ENCODE data around the gene ZRANB3. TPM values are rescaled to one million over a fixed set of nuclear protein-coding genes. Genes with fewer than 3 reads are reported as not detected.

ZRANB3 gene
- total RNA-seq, 3 donors from 2014 or later (not counting 1 experiment from before 2014, with no cell fraction given): 5.0 to 7.7 (median 5.3) TPM

GRCh38 chr2:135150725-135151124 lies 380.3 kb downstream of the ZRANB3 start:
- Histone ChIP-seq H3K9me3 (ENCODE audit: control insufficient read depth, insufficient read depth, low read length) (no peaks in the 10 kb centered on the region), H3K27me3 (ENCODE audit: control insufficient read depth, insufficient read depth, low read length) (no peaks in the 10 kb centered on the region), H3K4me3 (ENCODE audit: low read length) (no peak overlapping the region), H3K36me3 (ENCODE audit: control insufficient read depth, insufficient read depth, low read length) (peaks cover 29% of the 10 kb centered on the region), H3K4me1 (ENCODE audit: control insufficient read depth, insufficient read depth, low read length) (no peaks in the 10 kb centered on the region), H3K27ac (ENCODE audit: low read length) (no peak overlapping the region)
- no peak for TF ChIP-seq CTCF (IDR thresholded peaks at IDR 0.05)
- DNase-seq: no peak
- Mint-ChIP-seq H3K27me3 (ENCODE audit: low read depth in 2 of 2) (no peaks in the 10 kb centered on the region), H3K27ac (no peak overlapping the region), H3K9me3 (no peaks in the 10 kb centered on the region), H3K4me3 (no peak overlapping the region), H3K36me3 (peaks cover 18% of the 10 kb centered on the region), H3K4me1 (no peaks in the 10 kb centered on the region)
- intact Hi-C loops (cut with micrococcal nuclease): no loop called here
- no peak for ATAC-seq
- WGBS (ENCODE audit: insufficient coverage): 88% methylated on average over 1 of the region's 1 CpG

- no peaks in the 10 kb centered on the region for H3K4me1 Mint-ChIP-seq
- 100% methylated on average over 1 of the region's 1 CpG for whole genome bisulfite sequencing (ENCODE audit: insufficient coverage)
- intact Hi-C loops (cut with micrococcal nuclease): no loop called here
- no peak for TF ChIP-seq CTCF (IDR thresholded peaks at IDR 0.05)
- H3K27me3 Mint-ChIP-seq (ENCODE audit: low read depth in 2 of 2): no peaks in the 10 kb centered on the region
- no peaks in the 10 kb centered on the region for H3K9me3 Mint-ChIP-seq
- Histone ChIP-seq H3K27ac (ENCODE audit: low read length) (no peak overlapping the region), H3K4me3 (ENCODE audit: low read length) (no peak overlapping the region), H3K27me3 (ENCODE audit: control insufficient read depth, insufficient read depth, low read length) (no peaks in the 10 kb centered on the region), H3K36me3 (ENCODE audit: control insufficient read depth, insufficient read depth, low read length) (peaks cover 23% of the 10 kb centered on the region), H3K4me1 (ENCODE audit: control insufficient read depth, insufficient read depth, low read length) (no peaks in the 10 kb centered on the region), H3K9me3 (ENCODE audit: control insufficient read depth, insufficient read depth, low read length) (no peaks in the 10 kb centered on the region)
- H3K36me3 Mint-ChIP-seq: peaks cover 4% of the 10 kb centered on the region
- DNase-seq (no peak), ATAC-seq (no peak)
- no peak overlapping the region for H3K27ac Mint-ChIP-seq
- H3K4me3 Mint-ChIP-seq: no peak overlapping the region
Observed at GRCh38 chr2:135149251-135149650, 381.8 kb downstream of the ZRANB3 start.

GRCh38 chr2:135144343-135144742 lies 386.7 kb downstream of the ZRANB3 start:
- Histone ChIP-seq H3K36me3 (ENCODE audit: control insufficient read depth, insufficient read depth, low read length) (peaks cover 6% of the 10 kb centered on the region), H3K27ac (ENCODE audit: low read length) (no peak overlapping the region), H3K27me3 (ENCODE audit: control insufficient read depth, insufficient read depth, low read length) (no peaks in the 10 kb centered on the region), H3K4me1 (ENCODE audit: control insufficient read depth, insufficient read depth, low read length) (no peaks in the 10 kb centered on the region), H3K9me3 (ENCODE audit: control insufficient read depth, insufficient read depth, low read length) (no peaks in the 10 kb centered on the region), H3K4me3 (ENCODE audit: low read length) (no peak overlapping the region)
- DNase-seq (no peak), ATAC-seq (no peak)
- Mint-ChIP-seq H3K4me3 (no peak overlapping the region), H3K27ac (no peak overlapping the region), H3K27me3 (ENCODE audit: low read depth in 2 of 2) (no peaks in the 10 kb centered on the region), H3K9me3 (no peaks in the 10 kb centered on the region), H3K4me1 (no peaks in the 10 kb centered on the region), H3K36me3 (no peaks in the 10 kb centered on the region)
- 100% methylated on average over 2 of the region's 2 CpGs for whole genome bisulfite sequencing (ENCODE audit: insufficient coverage)
- no peak for TF ChIP-seq CTCF (IDR thresholded peaks at IDR 0.05)
- intact Hi-C loops (cut with micrococcal nuclease): no loop called here

- no peak for TF ChIP-seq CTCF (IDR thresholded peaks at IDR 0.05)
Observed at GRCh38 chr2:135142323-135142722, 388.7 kb downstream of the ZRANB3 start.

More at GRCh38 chr2:135142323-135142722, 388.7 kb downstream of the ZRANB3 start:
- Mint-ChIP-seq H3K4me1 (no peaks in the 10 kb centered on the region), H3K27ac (no peak overlapping the region), H3K4me3 (no peak overlapping the region), H3K9me3 (no peaks in the 10 kb centered on the region), H3K36me3 (no peaks in the 10 kb centered on the region), H3K27me3 (ENCODE audit: low read depth in 2 of 2) (no peaks in the 10 kb centered on the region)
- Histone ChIP-seq H3K9me3 (ENCODE audit: control insufficient read depth, insufficient read depth, low read length) (no peaks in the 10 kb centered on the region), H3K4me3 (ENCODE audit: low read length) (no peak overlapping the region), H3K27ac (ENCODE audit: low read length) (no peak overlapping the region), H3K36me3 (ENCODE audit: control insufficient read depth, insufficient read depth, low read length) (peaks cover 6% of the 10 kb centered on the region), H3K4me1 (ENCODE audit: control insufficient read depth, insufficient read depth, low read length) (no peaks in the 10 kb centered on the region), H3K27me3 (ENCODE audit: control insufficient read depth, insufficient read depth, low read length) (no peaks in the 10 kb centered on the region)
- ATAC-seq: no peak
- intact Hi-C loops (cut with micrococcal nuclease): no loop called here
- no CpG with 5 or more reads among the region's 1 CpG for WGBS (ENCODE audit: insufficient coverage)
- no peak for DNase-seq
